ENCODE measurements around the gene TGFBR3. TPM values are rescaled to one million over a fixed set of nuclear protein-coding genes. Genes with fewer than 3 reads are reported as not detected.
"Not testable (repeated sequence)": the region's sequence is repeated elsewhere in the genome, so short reads cannot be mapped to it uniquely, and the experiment has no call there.

Gene TGFBR3
- total RNA-seq, 1 donor from 2014 or later: 158 TPM

DNA sequence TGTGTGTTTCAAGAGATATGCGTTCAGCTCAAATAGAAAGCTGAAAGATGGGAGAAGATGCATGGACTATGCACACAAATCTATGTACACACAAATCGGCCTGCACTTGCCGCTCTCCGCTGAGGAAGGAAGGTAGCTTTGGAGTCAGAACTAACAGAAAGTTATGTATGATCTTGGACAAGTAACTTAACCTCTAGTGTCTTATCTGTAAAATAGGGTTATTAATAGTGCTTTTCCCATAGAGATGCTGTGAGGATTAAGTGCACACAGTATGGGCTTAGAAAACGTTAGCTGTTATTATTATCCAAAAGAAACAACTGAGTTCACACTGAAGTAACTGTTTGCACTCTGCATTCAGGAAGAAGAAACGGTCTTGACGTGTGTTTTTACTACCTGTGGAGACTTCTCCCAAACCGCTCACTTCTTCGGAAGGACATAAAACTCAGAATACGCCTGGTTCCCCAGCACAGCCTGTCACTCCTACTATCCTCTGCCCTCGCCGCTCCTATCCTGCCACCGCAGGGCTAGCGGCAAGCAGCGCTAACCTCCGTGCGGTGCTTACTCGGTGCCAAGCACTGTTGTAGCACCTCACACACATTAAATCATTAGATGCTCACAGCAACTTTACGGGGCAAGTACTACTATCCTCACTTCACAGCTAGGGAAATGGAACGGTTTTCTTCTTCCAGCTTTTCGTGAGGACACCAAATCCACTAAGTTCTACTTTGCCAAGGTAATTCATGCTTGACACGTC is 1.3 kb downstream of the TGFBR3 start:
- no peak for DNase-seq (ENCODE audit: low spot score)

DNA sequence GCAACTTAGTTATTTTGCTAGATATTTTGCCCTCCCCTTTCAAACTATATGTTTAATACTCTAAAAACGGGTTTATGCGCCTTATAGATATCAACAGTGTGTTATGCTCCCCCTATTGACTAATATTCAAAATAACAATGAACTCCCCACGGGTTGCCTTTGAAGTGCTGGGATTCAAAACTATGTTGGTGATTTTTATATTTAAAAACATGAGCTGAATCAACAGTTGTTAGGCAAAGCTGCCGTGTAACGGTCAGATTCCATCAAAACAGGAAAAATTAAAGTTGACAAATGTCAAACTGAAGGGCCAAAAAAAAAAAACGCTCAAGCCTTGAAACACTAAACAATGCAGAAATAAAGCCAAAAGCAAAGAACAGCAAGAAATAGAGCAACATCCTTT is 2.5 kb downstream of the TGFBR3 start:
- no peak for DNase-seq (ENCODE audit: low spot score)

DNA sequence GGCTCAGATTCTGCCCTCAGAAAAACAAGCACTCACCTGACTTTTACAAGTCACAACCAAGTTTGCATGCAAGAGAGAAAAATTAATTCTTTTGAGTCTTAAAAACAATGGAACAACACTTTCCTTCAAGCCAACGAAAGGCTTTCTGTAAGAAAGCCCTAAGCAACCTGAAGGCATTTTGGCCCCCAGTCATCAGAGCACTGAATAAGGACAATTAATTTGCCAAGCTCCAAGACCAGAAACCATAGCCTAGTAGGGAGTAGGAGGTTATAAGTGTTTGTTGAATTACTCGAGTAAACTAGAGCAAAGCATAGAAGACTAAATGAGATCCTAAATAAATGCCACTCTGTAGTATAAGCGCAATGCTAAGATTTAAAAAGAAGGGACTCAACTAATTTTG is 4.7 kb downstream of the TGFBR3 start:
- DNase-seq (ENCODE audit: low spot score): no peak

DNA sequence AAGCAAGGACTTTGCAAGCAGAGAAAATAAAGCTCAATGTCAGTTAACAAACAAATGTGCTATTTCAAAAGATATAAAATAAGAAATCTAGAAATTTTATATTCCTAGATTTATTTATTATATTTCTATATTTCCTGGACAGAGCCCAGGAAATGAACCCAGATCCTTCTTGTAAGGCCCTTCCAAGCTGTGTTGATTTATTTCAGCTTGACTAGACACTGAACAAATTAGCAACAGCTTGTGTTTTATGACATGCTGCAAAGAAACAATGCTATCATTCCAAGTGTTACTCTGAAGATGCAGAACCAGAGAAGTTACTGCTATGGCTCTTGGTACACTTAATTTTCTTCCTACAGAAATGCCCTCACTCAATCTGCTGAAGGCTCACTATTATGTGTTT is 6.2 kb downstream of the TGFBR3 start:
- no peak for DNase-seq (ENCODE audit: low spot score)

DNA sequence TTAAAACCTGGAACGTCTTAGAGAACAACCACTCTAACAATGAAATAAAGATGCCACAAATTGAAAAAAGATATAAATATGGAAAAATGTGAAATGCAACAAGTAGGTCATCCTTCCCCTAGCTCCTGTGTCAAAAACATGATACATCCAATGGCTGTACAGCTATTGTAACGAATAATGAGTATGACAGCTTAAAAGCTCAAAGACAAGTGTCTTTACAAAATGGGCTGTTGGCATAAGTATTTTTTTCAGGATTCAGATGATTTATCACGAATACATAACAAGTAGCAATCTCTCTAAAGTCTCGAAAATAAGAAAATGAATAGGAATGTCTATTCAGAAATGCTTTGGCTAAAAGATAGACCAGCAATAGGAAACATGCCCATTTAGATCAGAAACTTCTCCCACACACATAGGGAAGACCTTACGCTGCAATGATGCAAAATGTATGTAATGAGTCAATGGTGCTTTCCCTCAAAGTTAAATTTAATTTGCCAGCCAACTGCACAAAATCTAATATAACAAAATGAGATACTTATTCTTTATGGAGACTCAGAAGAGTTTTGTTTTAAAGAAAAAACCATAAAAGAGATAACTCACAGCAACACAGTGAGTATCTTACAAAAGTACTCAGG is 8.3 kb downstream of the TGFBR3 start:
- no peak for DNase-seq (ENCODE audit: low spot score)

DNA sequence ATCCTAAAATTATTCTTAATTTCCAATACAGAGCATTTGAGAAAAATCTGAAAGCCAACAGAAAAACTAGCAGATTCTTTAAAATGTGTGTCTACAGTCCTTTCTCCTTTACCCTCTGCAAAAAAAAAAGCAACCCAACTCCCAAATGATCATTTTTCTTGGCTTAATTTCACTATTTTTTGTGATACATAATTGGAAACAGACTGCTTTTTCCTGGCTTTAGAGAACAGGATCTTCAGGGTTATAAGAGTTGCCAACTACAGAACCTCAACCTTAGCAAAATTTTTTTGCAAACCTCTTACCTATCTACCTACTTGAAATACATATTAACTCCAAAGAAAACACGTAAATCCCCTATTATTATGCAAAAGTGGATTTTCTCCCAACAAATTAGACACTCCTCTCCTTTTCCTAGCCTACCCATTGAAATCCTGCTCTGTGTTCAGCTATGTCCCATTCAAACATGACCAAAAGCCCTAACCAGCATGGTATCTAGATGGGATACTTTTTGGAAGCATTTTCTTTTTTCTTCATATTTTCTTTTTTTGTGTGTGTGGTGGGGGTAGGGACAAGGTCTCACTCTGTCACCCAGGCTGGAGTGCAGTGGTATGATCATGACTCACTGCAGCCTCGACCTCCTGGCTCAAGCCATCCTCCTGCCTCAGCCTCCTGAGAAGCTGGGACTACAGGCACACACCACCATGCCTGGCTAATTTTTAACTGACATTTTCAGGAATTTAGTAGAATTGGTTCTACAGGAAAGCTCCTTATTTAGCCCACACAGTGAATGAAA is 9.0 kb downstream of the TGFBR3 start:
- no peak for DNase-seq (ENCODE audit: low spot score)

DNA sequence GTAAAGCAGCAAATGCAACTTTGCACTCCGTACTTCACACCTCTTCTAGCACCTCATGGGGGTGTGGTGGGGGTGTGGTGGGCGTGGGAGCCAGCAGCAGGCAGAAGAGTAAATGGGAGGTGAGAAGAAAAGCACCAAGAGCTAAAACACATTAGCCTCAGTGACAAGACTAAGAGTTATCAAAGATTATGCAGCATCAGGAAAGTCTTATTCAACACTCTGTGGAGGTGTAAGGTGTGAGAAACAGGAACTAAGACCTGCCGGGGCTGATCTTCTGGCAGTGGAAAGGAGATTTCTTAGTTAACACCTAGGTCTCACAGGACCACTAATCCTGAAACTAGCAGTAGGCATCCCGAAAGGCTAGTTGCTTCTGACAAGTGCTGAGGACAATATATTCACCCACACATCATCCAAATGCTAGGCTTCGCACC is 9.9 kb downstream of the TGFBR3 start:
- no peak for DNase-seq (ENCODE audit: low spot score)

DNA sequence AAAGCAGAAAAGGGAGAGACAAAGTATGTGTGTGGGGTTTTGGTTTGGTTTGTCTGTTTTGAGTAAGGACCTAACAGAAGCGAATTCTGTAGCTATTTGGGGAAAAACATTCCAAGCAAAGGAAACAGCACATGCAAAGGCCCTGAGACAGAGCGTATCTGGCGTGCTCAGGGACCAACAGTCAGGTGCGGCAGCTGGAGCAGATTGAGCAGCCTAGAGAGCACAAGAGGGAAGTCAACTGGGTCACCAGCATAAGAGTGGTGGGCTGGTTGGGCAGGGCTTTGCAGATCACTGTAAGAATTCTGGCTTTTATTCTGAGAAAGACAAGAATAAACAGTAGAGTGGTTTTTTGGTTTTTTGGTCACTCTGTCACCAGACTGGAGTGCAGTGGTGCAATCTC is 11.8 kb downstream of the TGFBR3 start:
- DNase-seq (ENCODE audit: low spot score): no peak

DNA sequence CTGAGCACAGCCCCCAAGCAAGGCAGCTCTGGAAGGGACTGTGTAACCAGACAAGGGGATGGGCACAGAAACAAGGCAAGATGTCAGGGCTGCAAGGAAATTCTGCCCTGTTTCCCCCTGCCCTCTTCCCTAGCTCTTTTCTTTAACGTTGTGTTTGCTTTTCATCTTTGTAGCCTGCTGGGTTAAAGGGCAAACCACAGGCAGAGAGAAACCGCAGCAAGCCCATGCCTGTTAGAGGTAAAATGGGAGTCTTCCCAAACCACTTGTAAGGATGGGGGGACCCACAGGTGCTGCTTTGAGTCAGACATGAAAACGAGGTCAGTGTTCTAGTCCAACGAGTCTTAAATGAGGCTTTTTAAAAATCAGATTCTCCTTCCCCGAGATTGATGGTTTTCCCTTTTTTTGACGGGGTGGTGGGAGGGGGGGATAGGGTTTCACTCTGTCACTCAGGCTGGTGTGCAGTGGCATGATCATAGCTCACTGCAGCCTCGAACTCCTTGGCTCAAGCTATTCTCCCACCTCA is 13.3 kb downstream of the TGFBR3 start:
- DNase-seq (ENCODE audit: low spot score): no peak

DNA sequence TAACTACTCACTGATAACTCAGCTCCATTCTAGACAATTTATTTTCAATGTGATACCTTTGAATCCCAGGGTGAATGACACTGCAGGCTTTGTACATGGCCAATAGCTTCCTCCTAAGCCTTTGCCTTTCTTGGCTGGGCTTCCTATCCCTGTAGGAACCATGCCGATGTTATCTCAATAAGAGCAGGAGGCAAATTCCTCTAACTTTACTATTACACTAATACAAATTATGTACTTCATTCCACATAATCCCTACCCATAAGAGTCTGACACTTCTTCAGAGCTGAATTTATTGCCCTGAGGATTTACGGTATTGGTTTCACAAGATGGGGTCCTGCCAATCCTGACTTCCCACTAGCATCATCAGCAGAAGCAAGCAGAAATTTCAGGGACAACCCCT is 14.0 kb downstream of the TGFBR3 start:
- no peak for DNase-seq (ENCODE audit: low spot score)

DNA sequence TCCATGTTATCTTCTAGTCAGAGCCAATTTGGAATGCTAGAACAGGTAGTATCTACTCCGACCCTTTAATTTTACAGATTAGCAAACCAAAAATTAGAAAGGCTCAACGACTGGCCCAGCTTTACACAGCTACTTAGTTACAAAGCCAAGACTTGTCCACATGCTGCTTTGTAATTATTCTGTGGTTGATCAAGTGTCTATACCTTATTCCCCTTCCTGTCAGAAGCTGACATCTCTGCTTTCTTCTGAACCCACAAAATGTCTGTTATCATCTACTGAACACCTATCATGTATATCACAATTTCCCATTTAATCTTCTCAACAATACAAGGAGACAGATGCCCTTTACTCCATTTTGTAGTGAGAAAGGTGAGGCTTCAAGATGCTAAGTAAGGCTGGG is 15.6 kb downstream of the TGFBR3 start:
- no peak for DNase-seq (ENCODE audit: low spot score)

DNA sequence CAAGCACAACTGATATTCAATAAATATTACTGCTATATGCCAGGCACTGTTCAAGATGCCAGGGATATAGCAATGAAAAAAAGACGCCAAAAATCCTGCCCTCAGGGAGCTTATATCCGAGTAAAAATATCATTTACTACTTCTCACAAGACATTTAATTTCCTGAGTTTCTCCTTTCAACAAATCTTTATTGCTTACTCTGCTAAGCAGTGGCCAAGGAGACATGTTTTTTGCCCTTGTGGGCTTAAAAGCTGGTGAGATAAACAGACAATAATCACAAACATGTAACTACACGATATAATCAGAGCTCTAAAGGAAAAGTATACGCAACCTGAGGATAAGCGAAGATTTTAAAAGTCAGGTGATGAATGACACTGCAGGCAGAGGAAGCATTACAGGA is 19.5 kb downstream of the TGFBR3 start:
- DNase-seq (ENCODE audit: low spot score): no peak

DNA sequence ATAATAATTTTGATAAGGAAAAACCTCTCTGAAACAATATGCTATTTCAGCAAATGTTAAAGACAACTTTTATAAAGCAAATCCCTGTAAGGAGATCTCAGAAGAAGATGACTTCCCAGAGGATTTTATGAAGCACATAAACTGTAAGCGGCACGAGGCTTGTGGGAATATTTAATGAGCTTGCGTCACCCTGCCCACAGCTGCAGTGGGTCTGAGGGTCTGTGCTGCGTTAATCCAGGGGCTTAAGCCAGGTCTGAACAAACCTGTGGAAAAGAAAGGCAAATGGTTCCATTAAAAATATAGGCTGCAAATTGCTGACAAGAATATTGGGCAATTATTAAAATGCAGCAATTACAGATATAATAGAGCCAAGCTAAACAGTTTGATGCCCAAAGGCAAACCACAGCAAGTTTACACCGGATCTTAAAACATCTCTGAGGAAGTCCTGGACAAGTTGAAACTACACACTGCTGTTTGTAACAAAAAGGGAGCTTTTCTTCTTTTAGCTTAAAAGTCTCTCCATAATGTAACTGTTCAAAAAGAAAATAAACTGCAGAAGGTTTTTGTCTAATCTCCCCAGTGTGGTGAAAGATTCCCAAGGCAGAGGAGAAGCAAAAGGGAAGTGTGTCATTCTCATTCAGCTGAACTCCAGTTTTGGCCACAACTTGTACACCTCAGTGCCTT is 21.8 kb downstream of the TGFBR3 start:
- no peak for DNase-seq (ENCODE audit: low spot score)

DNA sequence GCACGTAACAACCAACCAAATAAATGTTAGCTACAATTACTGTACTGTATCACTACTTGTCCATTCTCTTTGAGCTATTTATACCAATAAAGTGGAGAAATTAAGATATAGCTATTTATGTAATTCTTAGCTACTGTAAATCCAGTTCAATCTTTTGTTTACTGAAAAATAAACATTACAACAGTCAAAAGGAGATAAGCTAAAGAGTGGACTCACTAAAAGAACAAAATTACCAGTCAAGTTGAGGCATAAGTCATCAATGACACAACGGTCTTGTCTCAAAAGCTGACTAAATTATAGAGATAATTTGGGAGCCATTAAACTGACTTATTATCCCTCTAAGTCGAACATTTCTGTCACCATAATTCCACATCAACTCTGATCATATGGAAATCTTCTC is 22.5 kb downstream of the TGFBR3 start:
- DNase-seq (ENCODE audit: low spot score): no peak

DNA sequence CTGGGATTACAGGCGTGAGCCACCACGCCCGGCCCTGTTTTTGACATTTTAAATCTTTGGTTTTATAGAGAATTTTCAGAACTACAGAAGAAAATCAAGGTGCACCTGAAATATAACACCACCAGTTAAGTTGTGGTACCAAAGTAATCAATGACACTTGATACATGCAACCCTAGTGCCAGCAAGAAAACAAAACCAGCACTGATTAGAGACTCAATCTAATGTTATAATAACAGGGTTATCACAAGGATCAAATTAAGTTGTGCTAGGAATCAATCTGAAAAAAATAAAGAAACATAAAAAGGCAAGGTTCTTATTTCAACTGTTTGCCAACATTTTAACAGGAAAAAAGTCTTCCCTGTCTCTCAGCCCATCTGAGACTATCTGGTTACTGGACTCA is 23.8 kb downstream of the TGFBR3 start:
- no peak for DNase-seq (ENCODE audit: low spot score)

DNA sequence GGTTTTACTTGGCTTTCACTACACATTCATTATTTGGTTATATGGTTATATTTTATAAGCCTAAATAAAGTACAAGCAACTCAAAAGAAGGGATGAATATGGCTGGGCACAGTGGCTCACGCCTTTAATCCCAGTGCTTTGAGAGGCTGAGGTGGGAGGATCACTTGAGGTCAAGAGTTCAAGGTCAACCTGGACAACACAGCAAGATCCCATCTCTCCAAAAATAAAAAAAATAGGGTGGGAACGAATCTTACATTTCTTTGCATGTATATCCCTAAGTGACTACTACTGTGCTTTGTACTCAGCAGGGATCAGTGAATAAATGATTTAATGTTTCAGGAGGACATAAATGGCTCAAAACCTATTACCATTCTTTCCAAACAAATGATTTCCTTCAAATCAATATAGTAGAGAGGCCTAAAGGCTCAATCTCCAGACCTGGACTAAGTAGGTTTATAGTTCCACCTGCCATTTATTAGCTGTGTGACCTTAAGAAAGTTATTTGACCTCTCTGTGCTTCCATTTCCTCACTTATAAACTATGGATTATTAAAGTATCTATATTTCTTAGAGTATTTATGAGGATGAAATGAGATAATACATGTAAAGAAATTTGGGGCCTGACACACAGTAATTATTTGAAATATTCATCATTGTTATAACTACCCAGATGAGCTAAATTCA is 28.3 kb downstream of the TGFBR3 start:
- DNase-seq (ENCODE audit: low spot score): no peak

DNA sequence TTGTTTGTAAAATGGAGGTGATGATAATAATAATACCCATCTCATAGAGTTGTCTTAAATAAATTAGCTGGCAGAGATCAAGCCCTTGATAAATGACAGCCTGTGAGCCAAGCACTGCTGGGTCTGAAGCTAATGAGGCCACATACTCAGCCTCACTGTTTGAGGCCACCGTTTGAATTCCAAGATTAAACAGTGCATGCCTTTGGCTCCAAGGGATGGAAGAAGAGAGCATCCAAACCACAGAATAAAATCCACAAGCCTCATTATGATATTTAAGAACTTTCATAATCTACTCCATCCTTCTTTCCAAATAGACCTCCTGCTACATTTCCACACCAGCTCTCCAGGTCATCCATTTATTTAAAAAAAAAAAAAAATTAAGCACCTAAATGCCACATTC is 29.0 kb downstream of the TGFBR3 start:
- no peak for DNase-seq (ENCODE audit: low spot score)

DNA sequence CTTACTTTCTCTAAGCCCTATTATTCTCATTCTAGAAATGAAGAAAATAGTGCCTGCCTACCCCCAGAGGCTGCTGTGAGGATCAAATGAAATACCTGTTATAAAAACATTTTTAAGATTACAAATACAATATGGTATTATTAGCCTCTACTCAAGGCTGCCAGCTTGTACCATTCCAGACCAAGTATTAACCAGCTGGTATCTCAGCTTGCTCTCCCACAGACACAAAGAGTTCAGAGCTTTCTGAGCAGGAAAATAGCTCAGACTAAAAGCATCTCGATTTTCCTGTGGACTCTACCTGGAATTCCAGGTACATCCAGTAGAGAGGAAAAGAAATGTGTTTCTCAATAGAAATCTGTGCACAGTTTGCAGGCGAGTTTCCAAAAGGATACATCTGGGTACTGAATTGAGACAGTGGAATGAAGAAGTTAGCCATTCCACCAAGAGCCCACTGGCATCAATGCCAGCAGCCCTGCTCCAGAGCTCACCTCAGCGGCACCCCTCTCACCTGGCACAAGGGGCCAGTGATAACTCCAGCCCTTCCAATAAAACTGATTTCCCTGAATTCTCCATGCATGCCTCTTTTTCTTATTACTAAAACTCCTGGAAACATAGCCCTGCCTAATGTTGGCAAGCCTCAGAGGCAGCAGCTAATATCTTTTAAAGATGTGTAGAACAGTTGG is 31.0 kb downstream of the TGFBR3 start:
- DNase-seq (ENCODE audit: low spot score): no peak

DNA sequence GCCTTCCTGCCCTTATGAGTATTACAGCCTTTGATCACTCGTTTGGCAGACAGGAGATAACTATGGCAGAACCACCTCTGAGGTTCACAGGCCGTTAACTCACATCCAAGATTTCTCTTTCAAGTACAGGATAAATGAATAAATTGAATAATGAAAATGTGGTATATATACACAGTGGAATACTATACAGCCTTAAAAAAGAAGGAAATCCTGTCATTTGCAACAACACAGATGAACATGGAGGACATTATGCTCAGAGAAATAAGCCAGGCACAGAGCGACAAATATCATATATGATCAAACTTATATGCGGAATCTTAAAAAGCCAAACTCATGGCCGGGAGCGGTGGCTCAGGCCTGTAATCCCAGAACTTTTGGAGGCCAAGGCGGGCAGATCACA is 32.6 kb downstream of the TGFBR3 start:
- DNase-seq (ENCODE audit: low spot score): no peak

DNA sequence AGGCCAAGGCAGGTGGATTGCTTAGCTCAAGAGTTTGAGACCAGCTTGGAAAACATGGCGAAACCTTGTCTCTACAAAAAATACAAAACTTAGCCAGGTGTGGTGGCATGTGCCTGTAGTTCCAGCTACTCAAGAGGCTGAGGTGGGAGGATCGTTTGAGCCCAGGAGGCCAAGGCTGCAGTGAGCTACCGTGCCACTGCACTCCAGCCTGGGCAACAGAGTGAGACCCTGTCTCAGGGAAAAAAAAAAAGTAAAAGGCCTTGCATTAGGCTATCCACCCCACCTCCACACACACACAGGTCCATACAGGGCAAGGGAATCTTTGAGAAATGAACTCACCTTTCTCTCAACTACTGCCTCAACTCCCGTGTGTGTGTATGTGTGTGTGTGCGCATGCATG is 33.9 kb downstream of the TGFBR3 start:
- not testable (repeated sequence) for DNase-seq (ENCODE audit: low spot score)

Data from mesenteric fat pad (tissue), 1 donor.